Duodenal mucosa (tissue), 2 donors: Measurements from ENCODE around the gene FMNL2.

Experiments used
- H3K27ac ChIP-seq: one replicate; pipeline ENCODE4 v1.7.0; 2013; ENCODE audit warnings: low read depth, low read length
- H3K27me3 ChIP-seq, 2 donors: one replicate each; pipeline ENCODE4 v1.7.0; 2013; ENCODE audit warnings: low read length in 2 of 2, control low read depth in 1 of 2; ENCODE audit not compliant: insufficient read depth in 2 of 2, control insufficient read depth in 1 of 2
- H3K36me3 ChIP-seq, 2 donors: one replicate each; pipeline ENCODE4 v1.7.0; 2013; ENCODE audit warnings: low read length in 2 of 2, control low read depth in 1 of 2; ENCODE audit not compliant: insufficient read depth in 2 of 2, control insufficient read depth in 1 of 2
- H3K4me1 ChIP-seq, 2 donors: one replicate each; pipeline ENCODE4 v1.7.0; 2013; ENCODE audit warnings: low read length in 2 of 2, control low read depth in 1 of 2; ENCODE audit not compliant: insufficient read depth in 2 of 2, control insufficient read depth in 1 of 2
- H3K4me3 ChIP-seq, 2 donors: one replicate each; pipeline ENCODE4 v1.7.0; 2013; ENCODE audit warnings: low read length in 2 of 2, low read depth in 1 of 2
- H3K9ac ChIP-seq, 2 donors: one replicate each; pipeline ENCODE4 v1.7.0; 2013; ENCODE audit warnings: low read length in 2 of 2, low read depth in 1 of 2
- H3K9me3 ChIP-seq, 2 donors: one replicate each; pipeline ENCODE4 v1.7.0; 2013; ENCODE audit warnings: low read length in 2 of 2, control low read depth in 1 of 2; ENCODE audit not compliant: control insufficient read depth in 1 of 2

The FMNL2 gene

GRCh38 chr2:152337511-152337903 is 2.5 kb downstream of the FMNL2 start:
- Histone ChIP-seq H3K9ac (no peak overlapping the region), H3K27ac (no peak overlapping the region), H3K36me3 (no peaks in the 10 kb centered on the region), H3K27me3 (no peaks in the 10 kb centered on the region), H3K4me1 (peaks cover 10 to 12% of the 10 kb centered on the region in 2 donors), H3K4me3 (no peak overlapping the region), H3K9me3 (no peaks in the 10 kb centered on the region)

- Histone ChIP-seq H3K36me3 (no peaks in the 10 kb centered on the region), H3K9ac (no peak overlapping the region), H3K9me3 (no peaks in the 10 kb centered on the region), H3K4me1 (peaks cover 10 to 12% of the 10 kb centered on the region in 2 donors), H3K27ac (no peak overlapping the region), H3K4me3 (no peak overlapping the region), H3K27me3 (no peaks in the 10 kb centered on the region)
These were observed 4.7 kb downstream of the FMNL2 start for GRCh38 chr2:152339556-152340286.

- Histone ChIP-seq H3K4me1 (peaks cover 0 to 4% of the 10 kb centered on the region in 2 donors), H3K9me3 (no peaks in the 10 kb centered on the region), H3K9ac (no peak overlapping the region), H3K27ac (no peak overlapping the region), H3K4me3 (no peak overlapping the region), H3K27me3 (no peaks in the 10 kb centered on the region), H3K36me3 (no peaks in the 10 kb centered on the region)
These were observed 7.5 kb downstream of the FMNL2 start for GRCh38 chr2:152342259-152343046.

- H3K9me3 ChIP-seq, result no peaks in the 10 kb centered on the region
- no peak overlapping the region for H3K9ac ChIP-seq
- no peaks in the 10 kb centered on the region for H3K4me1 ChIP-seq
- no peak overlapping the region for H3K27ac ChIP-seq
- no peaks in the 10 kb centered on the region for H3K36me3 ChIP-seq
- H3K27me3 ChIP-seq, result no peaks in the 10 kb centered on the region
- no peak overlapping the region for H3K4me3 ChIP-seq
These were observed 8.5 kb downstream of the FMNL2 start for GRCh38 chr2:152343426-152343825.

- Histone ChIP-seq H3K36me3 (no peaks in the 10 kb centered on the region), H3K27me3 (no peaks in the 10 kb centered on the region), H3K9me3 (no peaks in the 10 kb centered on the region), H3K4me1 (no peaks in the 10 kb centered on the region), H3K27ac (no peak overlapping the region), H3K4me3 (no peak overlapping the region), H3K9ac (no peak overlapping the region)
These were observed 9.7 kb downstream of the FMNL2 start for GRCh38 chr2:152344579-152345195.

- Histone ChIP-seq H3K9ac (no peak overlapping the region), H3K4me3 (no peak overlapping the region), H3K4me1 (no peaks in the 10 kb centered on the region), H3K27me3 (no peaks in the 10 kb centered on the region), H3K27ac (no peak overlapping the region), H3K36me3 (no peaks in the 10 kb centered on the region), H3K9me3 (no peaks in the 10 kb centered on the region)
These were observed 12.1 kb downstream of the FMNL2 start for GRCh38 chr2:152347076-152347475.

GRCh38 chr2:152348388-152348787 is 13.4 kb downstream of the FMNL2 start:
- Histone ChIP-seq H3K27ac (no peak overlapping the region), H3K9me3 (no peaks in the 10 kb centered on the region), H3K27me3 (no peaks in the 10 kb centered on the region), H3K4me3 (no peak overlapping the region), H3K4me1 (peaks cover 0 to 1% of the 10 kb centered on the region in 2 donors), H3K36me3 (no peaks in the 10 kb centered on the region), H3K9ac (no peak overlapping the region)

- no peak overlapping the region for H3K27ac ChIP-seq
- peaks cover 0 to 5% of the 10 kb centered on the region in 2 donors for H3K4me1 ChIP-seq
- H3K9me3 ChIP-seq, result no peaks in the 10 kb centered on the region
- H3K9ac ChIP-seq, result no peak overlapping the region
- H3K36me3 ChIP-seq, result no peaks in the 10 kb centered on the region
- no peaks in the 10 kb centered on the region for H3K27me3 ChIP-seq
- H3K4me3 ChIP-seq, result no peak overlapping the region
These were observed 14.4 kb downstream of the FMNL2 start for GRCh38 chr2:152349416-152349815.

GRCh38 chr2:152350155-152350679 is 15.2 kb downstream of the FMNL2 start:
- Histone ChIP-seq H3K9ac (no peak overlapping the region), H3K27ac (no peak overlapping the region), H3K4me1 (peaks cover 0 to 5% of the 10 kb centered on the region in 2 donors), H3K36me3 (no peaks in the 10 kb centered on the region), H3K27me3 (no peaks in the 10 kb centered on the region), H3K4me3 (no peak overlapping the region), H3K9me3 (no peaks in the 10 kb centered on the region)

GRCh38 chr2:152352616-152353015 is 17.6 kb downstream of the FMNL2 start:
- Histone ChIP-seq H3K9ac (no peak overlapping the region), H3K36me3 (no peaks in the 10 kb centered on the region), H3K27ac (no peak overlapping the region), H3K9me3 (no peaks in the 10 kb centered on the region), H3K27me3 (no peaks in the 10 kb centered on the region), H3K4me3 (no peak overlapping the region), H3K4me1 (peaks cover 0 to 5% of the 10 kb centered on the region in 2 donors)
